K562 (cell line): ENCODE results near the gene TPSG1. TPM values are rescaled to one million over a fixed set of nuclear protein-coding genes. Genes with fewer than 3 reads are reported as not detected.

Experiments used
- NR2C2 ChIP-seq, 2 experiments: fragments of 200-800 bp in 1 of 2; sonication (Bioruptor generic) in 1 of 2; sonication (generic) in 1 of 2; formaldehyde crosslinking in 1 of 2; IDR thresholded peaks; 2 replicates each; pipeline versions ENCODE4 v1.6.1 to v1.8.0; 2016 to 2022; ENCODE audit warnings: mild to moderate bottlenecking in 1 of 2, missing compliant biosample characterization in 1 of 2, missing genetic modification characterization in 1 of 2, missing genetic modification reagents in 1 of 2
- polyA plus RNA-seq, 8 experiments: library from polyadenylated mRNA; depleted of rRNA in 4 of 8; stranded (reverse) in 5 of 8; unstranded in 3 of 8; fragments of >200 nt; fragmentation: Nextera tagmentation in 2 of 8; fragmentation: Illumina TruSeq in 1 of 8; extraction: Ambion mirVana in 2 of 8; extraction: Trizol in 1 of 8; gene quantifications; 2 replicates each; pipeline versions ENCODE4 v1.2.1 to v1.2.3, GENCODE V29; 2011 to 2014; ENCODE audit warnings: inconsistent platforms in 1 of 8, missing spikeins in 1 of 8
- total RNA-seq, 7 experiments: library from RNA; depleted of rRNA in 6 of 7; stranded (reverse); fragments of >200 nt in 6 of 7; fragmentation: Illumina TruSeq in 2 of 7; extraction: Trizol in 2 of 7; gene quantifications; 2 replicates each; pipeline versions ENCODE4 v1.2.1 to v1.2.3, GENCODE V29; 2011 to 2021; ENCODE audit warnings: low replicate concordance in 1 of 7

Gene TPSG1
- total and polyA plus RNA-seq, 9 of the 15 experiments (the other 6 are each of a cell fraction or from before 2014, with no cell fraction given): not detected

GRCh38 chr16:1171854-1172428 is 53.1 kb downstream of the TPSG1 start (continued):
- TF ChIP-seq NR2C2 (CRISPR knock-in tag; IDR thresholded peaks at IDR 0.05): no peak
- no peak for TF ChIP-seq NR2C2 (tag; IDR thresholded peaks at IDR 0.05)

Other genes starting within 250 kb of the TPSG1 start
Only the 7 nearest of the 16 such genes appear.
- gene CACNA1H, start 72.2 kb downstream of the TPSG1 start, total RNA-seq (2014; rRNA removed): 0.04 TPM in 1 of 2 replicates, not detected in the other
- gene CACNA1H, start 72.2 kb downstream of the TPSG1 start, total RNA-seq (2014; rRNA removed; fragmentation: Illumina TruSeq; extraction: Trizol): not detected in 2 replicates
- gene CACNA1H, start 72.2 kb downstream of the TPSG1 start, total RNA-seq (2015; rRNA removed; fragmentation: Illumina TruSeq; extraction: Trizol): not detected in 2 replicates
- 0.09 and 0.18 TPM in 2 replicates for gene CACNA1H, start 72.2 kb downstream of the TPSG1 start, total RNA-seq (2021)
- gene CACNA1H, start 72.2 kb downstream of the TPSG1 start, polyA plus RNA-seq (2011; rRNA removed): 0.10 and 0.11 TPM in 2 replicates
- not detected in 2 replicates for gene CACNA1H, start 72.2 kb downstream of the TPSG1 start, polyA plus RNA-seq (2014; fragmentation: Illumina TruSeq; extraction: Trizol)
- not detected for gene CACNA1H, start 72.2 kb downstream of the TPSG1 start, polyA plus RNA-seq (2014; fragmentation: Nextera tagmentation; extraction: Ambion mirVana)
- gene CACNA1H, start 72.2 kb downstream of the TPSG1 start, polyA plus RNA-seq (2014; rRNA removed): not detected in 2 replicates
- not detected in 2 replicates for gene TPSB2, start 4.9 kb upstream of the TPSG1 start, total RNA-seq (2014; rRNA removed)
- not detected in 2 replicates for gene TPSB2, start 4.9 kb upstream of the TPSG1 start, total RNA-seq (2014; rRNA removed; fragmentation: Illumina TruSeq; extraction: Trizol)
- gene TPSB2, start 4.9 kb upstream of the TPSG1 start, total RNA-seq (2015; rRNA removed; fragmentation: Illumina TruSeq; extraction: Trizol): not detected in 2 replicates
- 0.16 and 0.18 TPM in 2 replicates for gene TPSB2, start 4.9 kb upstream of the TPSG1 start, total RNA-seq (2021)
- not detected in 2 replicates for gene TPSB2, start 4.9 kb upstream of the TPSG1 start, polyA plus RNA-seq (2011; rRNA removed)
- gene TPSB2, start 4.9 kb upstream of the TPSG1 start, polyA plus RNA-seq (2014; fragmentation: Illumina TruSeq; extraction: Trizol): not detected in 2 replicates
- gene TPSB2, start 4.9 kb upstream of the TPSG1 start, polyA plus RNA-seq (2014; fragmentation: Nextera tagmentation; extraction: Ambion mirVana): not detected
- gene TPSB2, start 4.9 kb upstream of the TPSG1 start, polyA plus RNA-seq (2014; rRNA removed): not detected in 2 replicates
- gene TPSAB1, start 15.4 kb upstream of the TPSG1 start, total RNA-seq (2014; rRNA removed): not detected in 2 replicates
- gene TPSAB1, start 15.4 kb upstream of the TPSG1 start, total RNA-seq (2014; rRNA removed; fragmentation: Illumina TruSeq; extraction: Trizol): not detected in 2 replicates
- not detected in 2 replicates for gene TPSAB1, start 15.4 kb upstream of the TPSG1 start, total RNA-seq (2015; rRNA removed; fragmentation: Illumina TruSeq; extraction: Trizol)
- gene TPSAB1, start 15.4 kb upstream of the TPSG1 start, total RNA-seq (2021): 0.31 TPM in 1 of 2 replicates, not detected in the other
- not detected in 2 replicates for gene TPSAB1, start 15.4 kb upstream of the TPSG1 start, polyA plus RNA-seq (2011; rRNA removed)
- not detected in 2 replicates for gene TPSAB1, start 15.4 kb upstream of the TPSG1 start, polyA plus RNA-seq (2014; fragmentation: Illumina TruSeq; extraction: Trizol)
- gene TPSAB1, start 15.4 kb upstream of the TPSG1 start, polyA plus RNA-seq (2014; fragmentation: Nextera tagmentation; extraction: Ambion mirVana): not detected
- not detected in 2 replicates for gene TPSAB1, start 15.4 kb upstream of the TPSG1 start, polyA plus RNA-seq (2014; rRNA removed)
- not detected in 2 replicates for gene TPSD1, start 30.8 kb upstream of the TPSG1 start, total RNA-seq (2014; rRNA removed)
- not detected in 2 replicates for gene TPSD1, start 30.8 kb upstream of the TPSG1 start, total RNA-seq (2014; rRNA removed; fragmentation: Illumina TruSeq; extraction: Trizol)
- not detected in 2 replicates for gene TPSD1, start 30.8 kb upstream of the TPSG1 start, total RNA-seq (2015; rRNA removed; fragmentation: Illumina TruSeq; extraction: Trizol)
- gene TPSD1, start 30.8 kb upstream of the TPSG1 start, total RNA-seq (2021): not detected in 2 replicates
- not detected in 2 replicates for gene TPSD1, start 30.8 kb upstream of the TPSG1 start, polyA plus RNA-seq (2011; rRNA removed)
- gene TPSD1, start 30.8 kb upstream of the TPSG1 start, polyA plus RNA-seq (2014; fragmentation: Illumina TruSeq; extraction: Trizol): not detected in 2 replicates
- gene TPSD1, start 30.8 kb upstream of the TPSG1 start, polyA plus RNA-seq (2014; fragmentation: Nextera tagmentation; extraction: Ambion mirVana): not detected
- gene TPSD1, start 30.8 kb upstream of the TPSG1 start, polyA plus RNA-seq (2014; rRNA removed): not detected in 2 replicates
- 64.7 and 104 TPM in 2 replicates for gene UBE2I, start 84.4 kb upstream of the TPSG1 start, total RNA-seq (2014; rRNA removed)
- 103 and 114 TPM in 2 replicates for gene UBE2I, start 84.4 kb upstream of the TPSG1 start, total RNA-seq (2014; rRNA removed; fragmentation: Illumina TruSeq; extraction: Trizol)
- gene UBE2I, start 84.4 kb upstream of the TPSG1 start, total RNA-seq (2015; rRNA removed; fragmentation: Illumina TruSeq; extraction: Trizol): 96.9 and 104 TPM in 2 replicates
- gene UBE2I, start 84.4 kb upstream of the TPSG1 start, total RNA-seq (2021): 208 and 215 TPM in 2 replicates
- gene UBE2I, start 84.4 kb upstream of the TPSG1 start, polyA plus RNA-seq (2011; rRNA removed): 132 and 145 TPM in 2 replicates
- gene UBE2I, start 84.4 kb upstream of the TPSG1 start, polyA plus RNA-seq (2014; fragmentation: Illumina TruSeq; extraction: Trizol): 222 and 254 TPM in 2 replicates
- gene UBE2I, start 84.4 kb upstream of the TPSG1 start, polyA plus RNA-seq (2014; fragmentation: Nextera tagmentation; extraction: Ambion mirVana): 10 to 100 TPM; 36.6 to 45.1 TPM
- 171 and 184 TPM in 2 replicates for gene UBE2I, start 84.4 kb upstream of the TPSG1 start, polyA plus RNA-seq (2014; rRNA removed)
- gene BAIAP3, start 108.4 kb upstream of the TPSG1 start, total RNA-seq (2014; rRNA removed): 2.3 and 4.5 TPM in 2 replicates
- gene BAIAP3, start 108.4 kb upstream of the TPSG1 start, total RNA-seq (2014; rRNA removed; fragmentation: Illumina TruSeq; extraction: Trizol): 0.06 and 0.18 TPM in 2 replicates
- 0.33 and 1.2 TPM in 2 replicates for gene BAIAP3, start 108.4 kb upstream of the TPSG1 start, total RNA-seq (2015; rRNA removed; fragmentation: Illumina TruSeq; extraction: Trizol)
- gene BAIAP3, start 108.4 kb upstream of the TPSG1 start, total RNA-seq (2021): 3.3 and 3.4 TPM in 2 replicates
- 0.81 and 1.8 TPM in 2 replicates for gene BAIAP3, start 108.4 kb upstream of the TPSG1 start, polyA plus RNA-seq (2011; rRNA removed)
- 0.34 and 1.1 TPM in 2 replicates for gene BAIAP3, start 108.4 kb upstream of the TPSG1 start, polyA plus RNA-seq (2014; fragmentation: Illumina TruSeq; extraction: Trizol)
- gene BAIAP3, start 108.4 kb upstream of the TPSG1 start, polyA plus RNA-seq (2014; fragmentation: Nextera tagmentation; extraction: Ambion mirVana): under 1 TPM in 1 of 2 experiments, not detected in 1; 0.03 TPM
- gene BAIAP3, start 108.4 kb upstream of the TPSG1 start, polyA plus RNA-seq (2014; rRNA removed): 1.5 and 4.5 TPM in 2 replicates
- 74.8 and 100.0 TPM in 2 replicates for gene TSR3, start 126.6 kb upstream of the TPSG1 start, total RNA-seq (2014; rRNA removed)
- 6.7 TPM in 2 replicates for gene TSR3, start 126.6 kb upstream of the TPSG1 start, total RNA-seq (2014; rRNA removed; fragmentation: Illumina TruSeq; extraction: Trizol)
- gene TSR3, start 126.6 kb upstream of the TPSG1 start, total RNA-seq (2015; rRNA removed; fragmentation: Illumina TruSeq; extraction: Trizol): 29.6 and 31.9 TPM in 2 replicates
- gene TSR3, start 126.6 kb upstream of the TPSG1 start, total RNA-seq (2021): 50.5 and 53.7 TPM in 2 replicates
- 15.8 and 16.5 TPM in 2 replicates for gene TSR3, start 126.6 kb upstream of the TPSG1 start, polyA plus RNA-seq (2011; rRNA removed)
- gene TSR3, start 126.6 kb upstream of the TPSG1 start, polyA plus RNA-seq (2014; fragmentation: Illumina TruSeq; extraction: Trizol): 10.3 and 22.1 TPM in 2 replicates
- 1 to 10 TPM; 1.5 to 2.4 TPM for gene TSR3, start 126.6 kb upstream of the TPSG1 start, polyA plus RNA-seq (2014; fragmentation: Nextera tagmentation; extraction: Ambion mirVana)
- gene TSR3, start 126.6 kb upstream of the TPSG1 start, polyA plus RNA-seq (2014; rRNA removed): 53.3 and 75.7 TPM in 2 replicates